Gastrocnemius medialis (tissue), 4 donors: ENCODE measurements around the gene UMPS.
"Not testable (repeated sequence)": the region's sequence is repeated elsewhere in the genome, so short reads cannot be mapped to it uniquely, and the experiment has no call there.

ENCODE experiments used
- CTCF ChIP-seq, 5 experiments: fragments of 450-650 bp in 3 of 5; fragments of 200-600 bp in 2 of 5; sonication (generic) in 2 of 5; IDR thresholded peaks in 4 of 5; conservative IDR thresholded peaks in 1 of 5; 1 replicate in 4 of 5; 2 replicates in 1 of 5; pipeline ENCODE4 v1.5.1; 2016 to 2019; ENCODE audit warnings: antibody characterized with exemption in 5 of 5, mild to moderate bottlenecking in 3 of 5, moderate library complexity in 3 of 5
- POLR2A ChIP-seq, 2 donors: fragments of 450-650 bp; IDR thresholded peaks; one replicate each; pipeline ENCODE4 v1.6.1; 2017; ENCODE audit warnings: antibody characterized with exemption in 2 of 2, mild to moderate bottlenecking in 2 of 2, moderate library complexity in 2 of 2

- not testable (repeated sequence) for TF ChIP-seq CTCF (IDR thresholded peaks at IDR 0.05 in 4 of 5, conservative IDR thresholded peaks at IDR 0.05 in 1 of 5); POLR2A (IDR thresholded peaks at IDR 0.05)
Observed at GRCh38 chr3:124757926-124758325, 27.7 kb downstream of the UMPS start.
